ENCODE results near the gene ZBTB16.

GRCh38 chr11:114031967-114032320 lies 27.6 kb upstream of the ZBTB16 start:
- no peak for TF ChIP-seq POLR2A (IDR thresholded peaks at IDR 0.05; ENCODE audit: low read length)
- no peak for TF ChIP-seq GATA1 (IDR thresholded peaks at IDR 0.05; ENCODE audit: low read depth, low read length)

Data from erythroblast (primary cell).